Measurements from ENCODE around the gene KCNC3.

KCNC3 gene

DNA sequence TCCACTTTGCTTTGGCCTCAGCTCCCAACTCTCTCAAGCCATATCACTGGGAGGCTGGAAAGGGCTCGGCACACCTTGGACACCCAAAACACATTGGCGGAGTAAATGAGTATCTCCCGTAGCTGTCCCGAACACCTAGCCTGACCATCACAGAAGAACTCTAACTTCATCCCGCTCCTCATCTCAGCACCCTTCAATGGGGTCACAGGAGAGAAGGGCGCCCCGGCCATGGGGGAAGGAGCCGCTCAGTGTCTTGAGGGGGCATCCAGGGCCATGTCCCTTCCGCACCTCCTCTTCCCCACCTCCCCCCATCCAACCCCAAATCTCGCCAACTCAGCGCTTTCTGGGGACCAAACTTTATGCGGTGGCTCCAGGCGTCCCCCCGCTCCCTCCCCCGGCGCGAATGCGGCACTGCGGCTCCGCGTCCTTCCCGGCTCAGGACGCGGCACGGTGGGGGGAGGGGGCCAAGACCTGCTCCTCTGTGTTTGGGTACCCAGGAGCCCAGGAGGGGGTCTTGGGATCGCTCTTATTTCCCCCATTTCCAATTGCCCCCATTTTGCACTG, 3.0 kb downstream of the KCNC3 start:
- DNase-seq = no peak

DNA sequence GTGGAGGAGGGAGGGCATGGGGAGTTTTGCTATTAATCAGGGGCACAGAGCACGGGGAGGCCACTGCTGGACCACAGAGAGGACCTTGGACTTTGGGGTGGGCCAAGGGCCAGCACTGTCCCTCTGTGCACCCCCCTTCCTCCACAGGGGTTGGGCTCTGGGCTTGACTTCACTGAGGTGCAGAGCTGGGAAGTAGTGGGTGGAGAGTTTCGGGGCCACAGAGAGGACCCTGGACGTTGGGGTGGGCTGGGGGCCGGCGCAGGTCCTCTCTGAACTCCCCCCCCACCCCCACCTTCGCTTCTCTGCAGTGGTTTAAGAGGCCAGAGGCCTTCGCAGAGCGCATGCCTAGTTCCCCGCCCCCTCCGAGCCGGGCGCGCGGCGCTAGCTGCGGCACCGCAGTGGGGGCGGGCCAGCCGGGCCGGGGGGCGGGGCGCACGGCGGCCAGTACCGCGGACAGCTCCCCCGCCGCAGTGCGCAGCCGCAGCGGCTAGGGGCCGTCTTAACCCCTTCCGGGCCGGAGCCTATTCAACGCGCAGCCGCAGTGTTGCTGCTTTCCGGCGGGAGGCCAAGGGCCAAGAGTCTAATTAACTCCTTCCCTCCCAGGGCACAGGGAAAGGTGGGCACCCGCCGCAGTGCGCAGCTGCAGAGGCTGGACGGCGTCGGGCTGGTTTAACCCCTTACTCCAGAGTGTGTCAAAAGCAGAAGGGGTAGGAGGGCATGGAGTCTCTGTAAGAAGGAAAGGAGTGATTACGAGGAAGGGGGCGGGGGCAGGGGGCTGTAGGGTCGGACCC, 3.7 kb downstream of the KCNC3 start:
- peak; percentile 45 for DNase-seq

DNA sequence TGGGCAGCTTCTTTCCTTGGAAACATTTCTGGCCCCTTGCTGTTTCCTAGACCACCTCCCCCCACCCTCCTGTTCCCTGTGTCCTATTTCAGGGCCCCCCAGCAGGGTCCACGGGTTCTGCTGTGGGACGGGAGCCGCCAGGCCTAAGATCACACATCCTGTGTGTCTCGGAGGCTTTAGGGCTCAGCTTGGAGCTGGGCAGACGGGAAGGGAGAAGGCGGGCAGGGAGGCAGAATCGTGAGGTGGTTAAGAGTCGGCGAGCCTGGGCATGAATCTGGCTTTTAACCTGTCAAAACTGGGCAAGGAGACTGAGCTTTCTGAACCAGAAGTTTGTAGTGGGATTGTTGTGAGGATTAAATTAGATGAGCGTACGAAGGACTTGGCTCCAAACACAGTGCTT, 4.8 kb downstream of the KCNC3 start:
- DNase-seq = no peak

DNA sequence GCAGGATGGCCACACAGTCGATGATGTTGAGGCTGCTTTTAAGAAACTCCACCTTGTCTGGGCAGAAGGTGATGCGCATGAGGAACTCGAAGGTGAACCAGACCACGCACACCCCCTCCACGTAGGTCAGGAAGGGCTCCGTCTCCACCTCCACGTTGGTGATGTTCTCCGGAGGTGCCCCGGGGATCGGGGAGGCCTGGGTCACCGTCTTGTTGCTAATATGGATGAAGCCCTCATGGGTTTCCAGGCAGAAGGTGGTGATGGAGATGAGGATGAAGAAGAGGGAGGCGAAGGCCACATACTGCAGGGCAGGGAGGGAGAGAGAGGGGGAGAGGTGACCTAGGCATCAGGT, 5.4 kb downstream of the KCNC3 start:
- DNase-seq = no peak

DNA sequence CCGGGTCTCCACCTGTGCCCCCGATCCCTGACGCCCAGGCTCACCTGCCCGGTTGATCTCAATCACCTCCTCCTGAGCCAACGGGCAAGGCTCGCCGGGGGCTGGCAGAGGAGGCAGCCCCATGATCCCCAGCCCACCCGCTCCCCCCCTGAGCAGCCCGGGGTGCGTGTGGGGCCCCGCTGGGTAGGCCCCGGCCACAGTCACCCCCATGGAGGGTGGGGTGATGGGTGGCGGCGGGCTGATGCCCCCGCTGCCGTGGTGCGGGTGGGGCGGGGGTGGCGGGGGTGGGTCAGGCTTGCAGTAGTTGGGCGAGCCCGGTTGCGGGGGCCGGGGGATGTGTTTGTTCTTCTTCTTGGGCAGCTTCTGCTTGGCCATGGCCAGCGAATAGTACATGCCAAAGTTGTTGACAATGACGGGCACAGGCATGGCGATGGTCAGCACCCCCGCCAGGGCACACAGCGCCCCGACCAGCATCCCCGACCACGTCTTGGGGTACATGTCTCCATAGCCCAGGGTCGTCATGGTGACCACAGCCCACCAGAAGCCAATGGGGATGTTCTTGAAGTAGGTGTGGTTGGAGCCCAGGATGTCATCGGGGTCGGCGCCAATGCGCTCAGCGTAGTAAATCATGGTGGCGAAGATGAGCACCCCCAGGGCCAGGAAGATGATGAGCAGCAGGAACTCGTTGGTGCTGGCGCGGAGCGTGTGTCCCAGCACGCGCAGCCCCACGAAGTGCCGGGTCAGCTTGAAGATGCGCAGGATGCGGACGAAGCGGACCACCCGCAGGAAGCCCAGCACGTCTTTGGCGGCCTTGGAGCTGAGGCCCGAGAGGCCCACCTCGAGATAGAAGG, 6.0 kb downstream of the KCNC3 start:
- no peak for DNase-seq

DNA sequence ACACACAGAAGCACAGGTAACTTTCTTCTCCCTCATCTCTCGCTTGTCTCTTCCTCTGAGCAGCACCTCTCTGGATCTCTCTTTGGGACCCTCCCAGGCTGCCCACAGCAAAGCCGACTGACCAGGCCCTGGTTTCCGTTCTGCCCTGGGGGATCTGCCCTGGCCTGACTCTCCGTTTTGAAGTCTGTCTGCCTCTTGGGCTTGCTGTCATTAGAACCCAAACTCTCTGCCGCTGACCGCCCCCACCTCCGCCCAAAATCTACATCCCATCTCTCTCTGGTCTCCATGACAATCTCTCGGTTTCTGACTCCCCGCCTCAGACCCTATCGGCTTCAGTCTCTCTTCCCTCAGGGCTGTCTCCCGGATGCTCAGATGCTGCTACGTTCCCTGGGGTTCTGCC, 6.9 kb downstream of the KCNC3 start:
- no peak for DNase-seq

DNA sequence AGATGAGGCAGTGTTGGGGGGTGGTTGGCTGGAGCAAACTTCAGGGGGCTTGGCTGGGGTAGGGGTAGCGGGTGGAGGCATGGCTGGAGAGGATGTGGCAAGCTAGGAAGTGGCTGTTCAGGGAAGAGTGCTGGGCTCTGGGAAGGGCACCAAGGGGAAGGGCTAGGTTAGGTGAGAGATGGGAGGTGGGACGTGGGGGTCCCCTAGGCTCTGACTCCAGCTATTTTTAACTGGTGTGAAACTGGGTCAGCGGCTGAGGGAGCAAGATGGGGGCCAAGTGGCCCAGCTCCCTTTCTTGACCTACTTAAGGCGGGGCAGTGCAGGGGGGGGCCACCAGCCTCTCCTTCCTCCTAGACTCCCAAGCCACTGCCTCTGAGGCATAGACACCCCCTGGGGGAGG, 7.3 kb downstream of the KCNC3 start:
- no peak for DNase-seq

DNA sequence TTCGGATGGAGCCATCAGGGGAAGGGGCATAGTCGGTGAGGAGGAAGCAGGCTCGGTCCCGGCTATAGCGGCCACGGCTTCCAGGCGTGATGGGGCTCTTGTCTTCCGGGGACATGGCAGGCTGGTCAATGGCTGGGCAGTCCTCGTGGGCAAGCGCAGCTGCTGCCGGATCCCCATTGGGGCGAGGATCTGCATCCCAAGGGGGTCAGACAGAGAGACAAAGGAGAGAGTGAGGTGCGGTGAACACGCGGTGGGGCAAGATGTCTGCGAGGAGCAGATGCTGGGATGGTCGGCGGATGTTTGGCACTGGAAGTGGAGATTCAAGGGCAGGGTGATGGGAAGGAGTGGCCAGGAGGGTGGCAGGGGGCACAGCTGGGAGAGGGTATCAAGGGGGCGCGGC, 8.6 kb downstream of the KCNC3 start:
- DNase-seq = no peak

DNA sequence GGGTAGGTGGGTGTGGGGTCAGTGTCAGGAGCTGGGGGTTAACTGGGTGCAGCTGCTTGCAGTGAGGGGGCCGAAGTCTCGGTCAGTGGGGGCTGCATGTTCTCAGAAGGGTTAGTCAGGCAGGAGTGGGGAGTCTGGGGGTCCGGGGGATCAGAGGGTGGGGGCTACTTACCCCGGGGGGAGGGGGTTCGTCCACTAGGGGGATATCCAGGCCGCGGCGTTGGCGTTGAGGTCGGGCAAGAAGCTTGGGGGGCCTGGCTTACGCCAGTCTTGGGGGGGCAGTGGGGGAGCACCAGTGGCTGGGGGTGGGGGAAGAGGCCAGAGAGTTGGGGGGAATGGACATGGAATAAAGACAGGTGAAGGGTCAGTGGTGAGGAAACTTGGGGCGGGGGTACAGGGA, 9.1 kb downstream of the KCNC3 start:
- DNase-seq = no peak

DNA sequence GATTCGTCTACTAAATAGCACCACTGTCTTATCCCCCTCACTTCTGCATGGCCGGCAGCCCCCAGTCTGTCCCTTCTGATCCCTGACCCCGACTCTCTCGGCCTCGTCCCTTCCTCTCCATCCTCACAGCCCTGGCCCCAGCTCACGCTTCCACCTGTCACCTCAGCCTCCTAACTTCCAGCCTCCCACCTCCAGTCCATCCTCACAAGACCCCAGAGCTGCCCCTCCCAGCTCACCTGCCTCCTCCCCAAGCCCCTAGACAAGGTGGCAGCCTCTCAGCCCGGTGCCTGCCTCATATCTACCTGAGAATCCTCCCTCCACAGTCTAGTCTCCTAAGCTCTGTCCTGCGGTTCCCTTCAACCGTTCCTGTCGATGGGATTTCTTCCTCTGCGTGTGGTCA, 10.0 kb downstream of the KCNC3 start:
- no peak for DNase-seq

DNA sequence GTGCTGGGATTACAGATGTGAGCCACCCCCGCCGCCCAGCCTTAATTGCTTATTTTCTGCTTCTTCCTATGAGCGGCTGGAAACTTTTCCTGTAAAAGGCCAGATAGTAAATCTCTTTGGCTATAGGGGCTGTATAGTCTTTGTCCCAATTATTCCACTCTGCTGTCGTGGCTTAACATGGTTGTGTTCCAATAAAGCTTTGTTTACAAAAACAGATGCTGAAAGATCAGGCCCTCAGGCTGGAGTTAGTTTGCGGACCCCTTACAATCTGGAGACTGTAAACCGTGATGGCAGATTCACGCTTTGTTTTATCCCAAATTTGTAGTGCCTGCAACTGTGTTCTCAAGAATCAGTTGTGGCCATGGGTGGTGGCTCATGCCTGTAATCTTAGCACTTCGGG, 10.7 kb downstream of the KCNC3 start:
- no peak for DNase-seq

DNA sequence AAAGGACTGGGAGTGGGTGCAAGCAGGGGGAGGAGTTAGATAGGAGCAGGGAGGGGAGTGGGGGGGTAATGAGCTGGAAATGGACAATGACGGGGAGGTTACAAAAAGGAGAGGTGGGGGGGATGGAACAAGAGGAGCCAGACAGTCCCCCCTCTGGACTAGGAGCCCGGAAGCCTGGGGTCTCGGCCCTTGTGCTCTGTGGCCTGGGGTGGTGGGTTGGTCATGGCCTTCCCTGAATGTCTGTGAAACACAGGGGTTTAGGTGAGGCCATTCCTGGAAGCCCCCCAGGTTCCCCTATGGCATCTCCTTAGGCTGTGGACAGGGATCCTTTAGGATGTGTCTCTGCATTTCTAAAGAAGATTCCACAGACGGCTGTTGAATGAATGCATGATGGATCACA, 12.1 kb downstream of the KCNC3 start:
- DNase-seq = no peak

DNA sequence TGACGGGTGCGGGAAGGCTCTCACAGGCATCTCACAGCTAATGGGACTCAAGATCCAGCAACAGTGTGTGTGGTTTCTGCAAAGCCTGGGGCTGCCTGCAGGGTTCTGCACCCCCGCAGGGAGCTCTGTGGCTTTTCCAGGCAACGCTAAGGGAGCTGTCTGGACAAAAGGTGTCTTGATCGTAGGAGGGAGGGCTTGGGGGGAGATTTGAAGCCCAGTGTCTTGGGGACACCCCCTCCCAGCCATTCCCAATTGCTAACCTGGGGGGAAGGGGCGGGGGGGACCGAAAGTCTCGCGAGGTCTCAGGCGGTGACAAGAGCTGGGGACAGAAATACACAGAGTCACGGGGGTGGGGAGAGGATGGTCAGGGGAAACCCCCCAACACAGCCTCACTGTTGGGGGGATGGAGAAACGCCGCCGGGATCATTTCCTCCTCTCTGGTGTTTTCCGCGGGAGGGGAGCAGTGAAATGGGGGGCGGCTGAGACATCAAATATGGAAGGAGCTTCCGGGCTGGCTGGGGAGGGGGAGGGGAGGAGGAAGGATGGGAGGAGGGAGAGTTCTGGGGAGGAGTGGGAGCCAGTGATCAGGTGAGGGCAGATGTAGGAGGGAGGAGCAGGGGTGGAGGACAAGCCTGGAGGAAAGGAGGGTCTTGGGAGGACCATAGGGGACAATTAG, 13.3 kb downstream of the KCNC3 start:
- DNase-seq = no peak

DNA sequence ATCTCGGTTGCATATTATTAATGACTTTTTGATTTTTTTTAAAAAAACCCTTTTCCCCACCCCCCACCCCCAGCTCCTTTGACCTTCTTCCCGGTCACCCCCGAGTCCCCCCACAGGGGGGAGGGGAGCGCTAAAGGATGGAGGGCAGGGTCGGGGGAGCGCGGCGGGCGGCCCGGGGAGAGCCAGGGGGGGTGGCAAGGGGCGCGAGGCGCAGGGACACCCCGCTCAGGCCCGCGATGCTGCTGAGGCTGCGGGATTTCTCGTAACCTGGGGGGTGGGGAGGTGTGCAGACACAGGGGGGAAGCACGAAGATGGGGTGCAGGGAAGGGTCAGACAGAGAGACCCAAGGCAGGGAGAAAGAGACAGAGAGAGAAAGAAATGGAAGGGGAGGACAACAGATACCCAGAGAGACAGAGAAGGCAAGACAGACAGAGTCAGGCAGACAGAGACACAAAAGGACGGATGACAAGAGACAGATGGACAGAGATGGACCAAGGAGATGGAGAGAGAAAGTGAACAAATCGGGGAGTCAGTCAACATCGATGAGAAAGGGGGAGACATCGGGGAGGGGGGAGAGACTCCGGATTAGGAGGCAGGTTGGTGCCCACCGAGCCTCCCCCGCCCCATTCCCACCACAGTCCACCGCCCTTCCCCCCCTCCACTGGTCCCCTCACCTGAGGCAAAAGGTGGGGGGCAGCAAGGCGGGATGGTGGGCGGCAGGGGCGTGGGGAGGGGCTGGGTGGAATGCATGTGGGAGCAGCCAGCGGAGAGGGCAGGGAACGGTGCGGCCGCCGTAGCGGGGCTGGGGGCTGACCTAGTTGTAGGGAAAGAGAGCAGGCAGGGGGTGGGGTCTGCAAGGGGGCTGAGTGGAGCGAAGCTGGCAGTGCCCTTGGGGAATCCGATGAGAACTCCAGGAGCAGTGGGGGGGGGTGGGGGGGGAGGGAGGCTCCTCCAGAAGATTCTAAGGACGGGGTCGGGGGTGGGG, 14.2 kb downstream of the KCNC3 start:
- no peak for DNase-seq

DNA sequence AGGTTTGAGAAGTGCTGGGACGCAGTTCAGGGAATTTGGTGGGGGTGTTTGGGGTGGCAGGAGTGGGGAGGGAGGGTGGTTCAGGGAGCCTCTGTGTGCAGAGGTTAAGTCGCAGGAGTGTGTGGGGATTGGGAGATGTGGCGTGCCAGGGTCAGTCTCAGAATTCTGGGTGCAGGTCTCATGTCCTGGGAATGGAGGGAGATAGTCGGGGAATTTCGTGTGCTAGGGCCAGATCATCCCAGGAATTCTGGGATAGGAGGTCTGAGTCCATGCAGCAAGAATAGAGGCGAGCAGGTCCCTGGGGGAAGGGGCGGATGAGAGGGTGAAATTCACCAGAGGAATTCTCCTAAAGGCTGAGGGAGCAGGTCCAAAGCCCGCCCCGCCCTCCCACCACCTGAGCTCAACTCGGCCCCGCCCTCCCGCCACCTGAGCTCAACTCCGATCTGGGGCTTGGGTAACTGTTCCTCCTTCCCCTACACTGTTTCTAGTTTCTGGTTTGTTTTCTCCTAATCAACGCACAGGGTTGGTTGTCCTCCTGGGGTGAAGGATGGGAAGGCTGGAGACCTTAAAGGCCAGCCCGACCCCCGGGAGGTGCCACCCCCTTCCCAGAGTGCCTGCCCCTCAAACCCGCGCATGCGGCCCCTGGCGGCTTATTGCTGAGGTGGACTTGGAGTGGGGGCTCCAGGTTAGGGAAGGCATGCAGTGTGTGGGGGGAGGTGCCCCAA, 15.2 kb downstream of the KCNC3 start:
- DNase-seq = no peak

DNA sequence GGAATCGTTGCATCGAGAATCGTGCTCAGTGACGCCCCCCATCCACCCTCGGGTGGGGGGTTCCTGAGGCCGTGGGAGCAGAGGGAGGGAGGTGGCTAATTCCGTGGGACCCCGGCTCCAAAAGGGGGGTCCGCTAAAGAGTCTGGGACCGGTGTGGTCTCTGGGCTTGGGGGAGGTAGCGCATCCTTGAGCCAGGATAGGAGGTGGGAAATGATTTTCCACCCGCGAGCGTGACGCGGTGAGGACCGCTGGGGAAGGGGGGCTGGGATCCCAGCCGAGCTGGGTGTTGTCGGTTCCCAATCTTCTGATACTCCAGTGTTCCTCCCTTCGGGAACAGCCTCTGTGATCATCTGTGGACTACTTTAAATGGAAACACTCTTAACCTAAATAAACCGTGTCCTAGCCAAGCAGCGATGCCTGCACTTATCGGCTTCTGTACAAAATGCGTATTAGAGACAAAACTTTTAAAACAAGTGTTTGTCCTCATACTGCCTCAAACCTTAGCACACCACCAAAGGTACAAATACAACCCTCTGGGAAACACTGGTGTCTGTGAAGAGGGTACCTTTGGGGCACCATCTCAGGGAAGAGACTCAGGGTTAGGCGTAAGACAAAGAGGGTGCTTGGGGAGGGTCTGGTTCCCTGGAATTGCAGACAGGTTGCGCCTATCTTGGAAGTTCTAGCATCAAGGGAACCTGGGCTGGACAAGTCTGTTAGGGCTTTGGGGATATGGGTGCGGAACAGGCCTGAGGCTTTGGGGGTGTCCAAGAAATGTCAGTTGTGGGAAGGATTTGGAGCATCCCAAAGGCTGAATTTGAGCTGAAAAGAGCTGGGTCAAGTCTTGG, 16.0 kb downstream of the KCNC3 start:
- no peak for DNase-seq

DNA sequence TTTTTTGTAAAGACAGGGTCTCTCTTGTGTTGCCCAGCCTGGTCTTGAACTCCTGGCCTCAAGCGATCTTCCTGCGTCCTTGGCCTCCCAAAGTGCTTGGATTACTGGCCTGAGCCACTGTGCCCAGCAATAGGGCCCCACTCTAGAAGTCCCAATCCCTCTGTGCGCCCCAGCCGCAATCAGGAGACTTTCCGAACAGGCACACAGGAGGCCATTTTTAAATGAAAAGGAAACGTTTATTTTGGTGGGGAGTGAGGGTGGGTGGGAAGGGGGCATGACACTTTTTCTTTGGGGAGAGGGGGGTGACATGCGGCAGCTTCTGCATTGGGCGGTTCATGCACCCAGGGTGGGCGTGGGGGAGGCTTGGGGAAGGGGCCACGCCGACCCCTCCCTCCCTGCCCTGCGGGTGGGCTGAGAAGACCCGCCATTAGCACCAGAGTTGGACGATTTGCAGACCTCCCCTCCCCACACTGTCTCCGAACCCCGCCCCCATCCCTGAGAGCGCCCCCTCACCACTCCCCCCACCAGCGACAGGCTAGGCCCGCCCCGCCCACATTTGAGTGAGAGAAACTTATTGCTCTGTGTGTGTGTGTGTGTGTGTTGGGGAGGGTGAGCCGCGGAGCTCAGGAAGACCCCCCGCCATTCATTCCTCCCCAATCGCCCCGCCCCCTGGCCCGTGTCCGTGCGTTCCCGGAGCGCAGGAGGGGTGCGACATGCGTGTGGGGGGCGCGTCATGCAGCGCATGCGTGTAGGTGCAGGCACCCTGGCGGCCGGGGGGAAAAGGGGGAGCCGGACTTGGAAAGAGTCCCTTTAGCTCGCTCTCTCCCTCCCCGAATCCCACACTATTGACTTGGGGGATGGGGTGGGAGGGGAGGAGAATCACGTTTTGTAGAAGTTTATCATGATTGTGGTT, 17.2 kb downstream of the KCNC3 start:
- no peak for DNase-seq

DNA sequence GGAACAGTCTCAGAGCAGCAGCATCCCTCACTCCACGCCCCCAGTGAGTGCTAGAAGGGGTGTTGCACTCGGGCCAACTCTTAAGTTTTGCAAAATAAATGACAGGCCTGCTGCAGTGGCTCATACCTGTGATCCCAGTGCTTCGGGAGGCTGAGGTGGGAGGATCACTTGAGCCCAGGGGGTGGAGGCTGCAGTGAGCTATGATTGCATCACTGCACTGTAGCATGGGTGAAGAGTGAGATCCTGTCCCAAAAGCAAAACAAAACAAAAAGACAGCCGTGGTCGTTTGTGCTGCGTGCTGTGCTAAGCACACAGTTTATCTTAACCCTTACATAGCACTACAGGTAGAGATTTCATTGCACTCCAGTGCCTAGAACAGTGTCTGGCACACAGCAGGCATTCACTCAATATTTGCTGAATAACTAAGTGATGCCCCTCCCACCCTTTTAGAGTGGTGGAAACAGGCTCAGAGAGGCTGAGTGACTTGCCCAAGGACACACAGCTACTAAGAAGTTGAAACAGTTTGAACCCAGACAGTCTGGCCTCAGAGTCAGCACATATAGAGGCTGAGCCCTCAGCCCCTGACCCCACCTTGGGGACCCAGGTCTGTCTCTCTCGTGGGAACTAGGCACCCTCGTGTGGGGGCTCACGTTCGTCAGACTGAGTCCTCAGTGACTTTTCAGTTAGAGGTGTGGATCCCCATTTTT, 18.3 kb downstream of the KCNC3 start:
- no peak for DNase-seq

Data from activated gamma-delta T cell treated with Interleukin-2 at 50 U/mL for 16 hours (primary cell).